Ishikawa (cell line): ENCODE data around the gene DENND1C.

ENCODE experiments used
- CEBPB ChIP-seq: IDR thresholded peaks from 2 replicates; pipeline ENCODE4 v1.6.1; 2012
- RAD21 ChIP-seq: IDR thresholded peaks from 2 replicates; pipeline ENCODE4 v1.6.1; 2012; ENCODE audit warnings: low read depth
- REST ChIP-seq: IDR thresholded peaks from 2 replicates; pipeline ENCODE4 v1.6.1; 2012; ENCODE audit warnings: low read depth, mild to moderate bottlenecking
- TEAD4 ChIP-seq: IDR thresholded peaks from 2 replicates; pipeline ENCODE4 v1.6.1; 2012

GRCh38 chr19:6433663-6434062, 47.9 kb downstream of the DENND1C start, which contains the start of gene SLC25A41:
- TF ChIP-seq CEBPB, result no peak
- TF ChIP-seq TEAD4, result no peak
- TF ChIP-seq REST, result no peak
- TF ChIP-seq RAD21, result no peak
